Daoy (cell line): ENCODE measurements around the gene RGS17. TPM values are rescaled to one million over a fixed set of nuclear protein-coding genes. Genes with fewer than 3 reads are reported as not detected.
"Not testable (repeated sequence)": the region's sequence is repeated elsewhere in the genome, so short reads cannot be mapped to it uniquely, and the experiment has no call there.

Experiments used
- DNase-seq: peaks from one replicate; pipeline ENCODE4 v3.0.0-alpha.2; 2015; ENCODE audit warnings: low read depth
- total RNA-seq: library from RNA; depleted of rRNA; stranded (reverse); fragments of >200 nt; shearing (Covaris generic); gene quantifications from 2 replicates; pipeline ENCODE4 v1.2.3, GENCODE V29; 2014

RGS17 gene
- total RNA-seq, 1 experiment from 2014 or later: 8.7 TPM

DNA sequence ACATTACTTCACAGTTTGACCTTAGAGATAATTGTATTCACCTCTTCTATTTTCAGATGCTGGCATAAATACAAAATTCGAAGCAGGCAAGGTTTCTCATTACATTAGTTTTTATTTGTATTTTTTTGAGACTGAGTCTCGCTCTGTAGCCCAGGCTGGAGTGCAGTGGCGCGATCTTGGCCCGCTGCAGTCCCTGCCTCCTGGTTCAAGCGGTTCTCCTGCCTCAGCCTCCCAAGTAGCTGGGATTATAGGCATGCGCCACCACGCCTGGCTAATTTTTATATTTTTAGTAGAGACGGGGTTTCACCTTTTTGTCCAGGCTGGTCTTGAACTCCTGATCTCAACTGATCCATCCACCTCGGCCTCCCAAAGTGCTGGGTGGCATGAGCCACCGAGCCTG lies 145.8 kb downstream of the RGS17 start:
- DNase-seq: not testable (repeated sequence)

GRCh38 chr6:152984513-152984872 lies 146.6 kb downstream of the RGS17 start:
- peak; percentile 24 for DNase-seq

GRCh38 chr6:152983637-152984512 lies 147.2 kb downstream of the RGS17 start:
- DNase-seq: peak; percentile 100

DNA sequence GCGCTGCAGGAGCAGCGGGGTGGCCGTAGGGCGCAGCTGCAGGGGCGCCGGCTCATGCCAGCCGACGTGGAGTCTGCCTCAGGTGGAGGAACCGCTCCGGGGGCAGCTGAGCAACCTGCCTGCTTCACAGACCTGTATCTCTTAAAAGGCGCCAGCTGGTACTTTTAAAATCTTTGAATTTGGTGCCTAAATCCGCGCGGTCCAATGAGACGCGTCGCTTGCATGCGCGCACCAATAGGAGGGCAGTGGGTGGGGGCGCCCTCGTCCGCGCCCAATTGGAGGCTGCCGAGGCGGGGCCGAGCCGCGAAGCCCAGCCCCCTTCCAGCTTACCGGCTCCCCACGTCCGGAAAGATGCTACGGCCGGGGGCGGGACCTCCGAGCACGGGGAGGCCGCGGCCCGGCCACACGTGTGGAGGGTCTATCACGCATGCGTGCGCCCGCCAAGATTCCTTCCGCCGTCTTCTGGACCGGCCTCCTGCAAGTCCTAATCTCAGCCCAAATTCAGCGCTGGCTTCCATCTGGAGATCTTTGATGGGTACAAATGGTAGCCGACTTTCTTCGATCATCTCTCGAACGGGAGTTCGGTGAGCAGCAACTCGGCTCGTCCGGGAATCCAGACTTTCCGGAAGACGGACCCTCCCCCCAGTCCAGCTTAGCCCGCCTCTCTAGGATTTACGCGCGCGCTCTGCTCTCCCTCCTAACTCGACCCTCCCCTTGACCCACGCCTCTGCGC lies 148.0 kb downstream of the RGS17 start, which contains the start of gene FBXO5:
Gene FBXO5, minus strand, starts transcription at position 138 of the 733 bp plus-strand sequence. Its CDS starts 82 bp downstream, at position 56.
- DNase-seq: peak; percentile 100

DNA sequence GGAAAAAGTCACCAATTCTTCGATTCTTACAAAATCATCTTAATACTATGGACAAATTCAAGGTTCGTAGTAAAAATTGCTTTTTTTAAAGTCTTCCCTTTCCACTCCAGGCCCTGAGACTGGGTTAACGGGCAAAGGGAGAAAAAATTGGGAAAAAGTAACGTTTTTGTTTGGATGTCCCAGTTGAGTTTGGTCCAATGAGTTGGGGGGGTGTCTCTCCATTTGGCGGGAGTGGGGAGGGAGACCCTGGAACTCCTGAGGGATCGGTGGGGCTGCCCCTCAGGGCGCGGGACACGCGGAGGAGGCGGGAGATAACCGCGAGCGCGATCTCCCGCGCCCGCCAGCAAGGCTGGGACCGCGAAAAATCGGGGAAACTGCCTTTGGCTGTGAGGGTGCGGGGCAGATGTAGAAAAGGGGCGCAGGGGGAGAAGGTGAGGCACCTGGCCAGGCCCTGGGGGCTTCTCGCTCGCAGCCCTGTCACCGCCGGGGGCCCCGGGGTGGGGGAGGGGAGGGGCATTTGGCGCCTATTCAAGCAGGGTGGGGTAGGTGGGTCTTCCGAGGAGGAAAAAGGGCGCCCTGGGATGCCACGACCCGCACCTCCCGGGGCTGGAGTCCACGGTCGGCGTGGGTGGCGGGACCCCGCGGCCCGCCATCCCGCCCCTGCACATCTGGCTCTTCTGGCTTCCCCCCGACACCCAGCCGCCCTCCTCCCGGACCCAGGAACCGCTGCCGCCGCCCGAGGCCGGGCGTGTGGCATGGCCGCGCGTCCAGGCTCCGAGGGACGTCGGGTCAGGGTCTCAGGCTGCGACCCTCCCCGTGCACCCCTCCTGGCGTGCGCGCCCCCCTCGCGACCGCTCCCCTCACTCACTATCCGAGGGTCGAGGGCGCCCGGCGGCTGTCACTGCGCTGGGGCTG lies 148.8 kb downstream of the RGS17 start:
- DNase-seq: peak; percentile 27

DNA sequence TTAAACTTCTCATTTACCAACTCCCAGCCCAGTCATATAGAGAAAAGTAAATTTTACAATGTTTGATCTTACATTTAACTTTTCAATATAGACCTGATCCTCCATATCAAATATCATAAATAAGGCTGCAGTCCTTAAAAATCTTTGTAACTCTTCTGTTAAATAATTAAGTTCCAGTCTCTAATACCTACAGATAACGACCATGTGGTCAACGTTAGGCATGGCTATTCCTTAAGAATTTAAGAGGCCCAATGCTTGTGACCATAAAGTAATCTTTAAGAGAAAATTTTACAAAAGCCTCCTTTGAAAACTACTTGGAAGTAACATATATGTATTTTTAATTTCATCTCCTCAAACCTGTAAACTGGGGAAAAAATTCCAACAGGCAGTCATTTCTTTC lies 149.9 kb downstream of the RGS17 start:
- DNase-seq: no peak

GRCh38 chr6:152980656-152981055 lies 150.4 kb downstream of the RGS17 start:
- no peak for DNase-seq

- DNase-seq: no peak
Measured at GRCh38 chr6:152979116-152979515, 152.0 kb downstream of the RGS17 start.

DNA sequence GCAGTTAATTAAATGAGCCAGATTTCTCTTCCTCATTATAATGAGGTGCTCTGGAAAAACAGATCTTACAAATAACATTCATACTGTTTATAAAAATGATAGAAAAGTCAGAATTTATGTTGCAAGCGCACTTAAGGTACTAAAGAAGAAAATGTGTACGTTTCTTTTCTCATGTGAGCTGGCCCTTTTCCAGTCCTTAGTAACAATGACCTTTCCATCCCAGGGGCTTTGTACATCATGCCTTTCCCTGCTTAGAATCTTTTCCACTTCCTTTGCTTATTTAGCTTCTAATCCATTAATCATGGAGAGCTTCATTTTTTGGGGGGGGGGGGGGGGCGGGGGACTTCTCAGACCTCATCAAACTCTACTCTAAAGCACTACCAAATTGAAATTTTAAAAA lies 153.0 kb downstream of the RGS17 start:
- DNase-seq: no peak

DNA sequence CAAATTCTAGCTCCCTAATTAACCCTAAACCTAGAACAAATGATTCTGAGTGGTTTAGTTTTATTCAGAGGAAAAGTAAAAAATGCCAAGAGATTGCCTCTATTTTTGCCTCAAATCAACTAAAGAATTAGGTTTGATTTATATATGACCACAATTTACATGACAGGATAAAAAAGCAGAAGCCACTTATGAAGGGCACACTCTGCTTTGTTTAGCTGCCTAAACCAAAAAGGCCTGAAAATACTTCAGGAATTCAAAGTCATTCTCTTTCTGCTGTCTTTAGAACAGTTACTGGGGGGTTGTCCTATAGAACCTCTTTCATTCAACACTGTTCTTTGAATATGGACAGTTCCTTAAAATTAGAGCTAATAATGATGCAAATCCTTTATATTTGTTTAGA lies 153.5 kb downstream of the RGS17 start:
- DNase-seq: no peak

GRCh38 chr6:152976749-152977148 lies 154.3 kb downstream of the RGS17 start:
- no peak for DNase-seq

DNA sequence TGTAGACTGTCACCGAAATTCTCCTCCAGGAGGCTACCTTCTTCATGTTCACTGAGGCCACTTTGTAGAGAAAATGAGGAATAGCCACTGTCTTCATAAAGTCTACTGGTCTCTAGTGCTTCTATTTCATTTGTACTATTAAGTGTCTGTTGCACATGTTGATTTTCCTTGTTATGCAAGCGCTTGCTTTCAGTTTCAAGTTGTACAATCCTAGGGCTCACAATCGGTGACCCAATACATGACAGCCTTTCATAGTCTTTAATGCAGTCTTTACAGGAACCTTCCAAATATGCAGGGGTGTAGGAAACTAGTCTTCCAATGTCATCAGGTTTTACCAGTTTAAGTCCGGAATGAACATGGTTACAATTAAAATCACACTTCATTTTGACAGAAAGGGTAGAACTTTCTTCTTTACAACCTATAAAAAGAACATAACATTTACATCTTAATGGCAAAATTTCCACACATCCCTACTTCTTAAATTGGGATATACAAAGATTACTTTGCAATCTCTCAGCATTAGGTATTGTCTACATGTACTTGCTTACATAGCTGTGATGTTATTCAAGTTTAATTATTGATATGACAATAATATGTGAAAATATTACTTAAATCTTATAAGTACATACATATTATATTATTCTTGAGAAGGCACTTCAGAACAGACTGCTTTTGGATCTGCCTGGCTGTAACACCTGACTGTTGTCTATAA lies 155.7 kb downstream of the RGS17 start:
- DNase-seq: no peak

GRCh38 chr6:152973916-152974315 lies 157.2 kb downstream of the RGS17 start:
- no peak for DNase-seq

DNA sequence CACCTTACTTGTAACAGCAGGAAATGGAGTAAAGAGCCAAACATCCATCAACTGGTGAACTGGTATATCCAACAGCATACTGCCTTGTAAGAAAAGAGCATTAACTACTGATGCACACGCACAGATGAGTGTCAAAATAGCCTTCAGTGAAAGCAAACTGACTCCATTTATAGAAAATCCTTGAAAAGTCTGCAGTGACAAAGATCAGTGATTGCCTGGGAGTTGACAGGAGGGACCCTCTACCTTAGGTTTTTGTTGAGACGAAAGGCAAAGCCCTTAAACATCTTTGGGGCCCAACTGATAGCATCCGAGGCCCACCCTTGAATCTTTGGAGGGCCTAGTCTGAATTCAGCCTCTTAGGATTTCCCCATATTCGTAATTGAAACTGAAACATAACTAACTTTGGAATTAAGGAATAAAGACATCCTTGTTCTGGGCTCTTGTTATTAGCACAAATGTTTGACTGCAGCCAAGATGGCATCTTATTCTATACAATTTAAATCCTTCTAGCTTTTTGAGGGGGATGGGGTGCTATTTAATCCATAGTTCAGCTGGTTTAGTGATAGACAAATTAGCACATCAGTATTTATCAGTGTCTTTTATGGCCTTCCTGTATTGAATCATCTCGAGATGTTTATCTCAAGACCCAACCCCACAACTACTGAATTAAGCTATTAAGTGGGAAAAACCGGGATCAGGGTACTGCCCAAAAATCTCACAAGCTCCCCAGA lies 161.2 kb downstream of the RGS17 start:
- no peak for DNase-seq

- not testable (repeated sequence) for DNase-seq
Measured at GRCh38 chr6:152966168-152966894, 164.8 kb downstream of the RGS17 start.

- no peak for DNase-seq
Measured at GRCh38 chr6:152959333-152959732, 171.7 kb downstream of the RGS17 start.

DNA sequence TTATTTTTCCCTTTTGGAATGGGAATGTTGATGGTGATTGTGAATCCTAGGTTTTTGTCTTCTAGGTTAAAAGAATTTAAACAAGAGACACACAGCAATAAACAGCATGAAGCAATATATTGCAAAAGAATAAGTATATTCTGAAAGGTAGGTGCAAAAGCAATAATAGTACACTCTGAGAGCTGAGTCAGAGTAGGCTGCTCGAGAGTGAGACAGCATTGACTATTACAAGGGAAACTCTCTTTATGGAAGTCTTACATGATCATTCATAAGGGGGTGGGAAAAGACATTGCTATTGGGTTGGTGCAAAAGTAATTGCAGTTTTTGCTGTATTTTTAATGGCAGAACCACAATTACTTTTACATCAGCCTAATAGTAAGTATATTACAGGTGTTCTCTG lies 173.3 kb downstream of the RGS17 start:
- no peak for DNase-seq
